SW480 (cell line): Measurements from ENCODE around the gene SS18L1.
"Not testable (repeated sequence)": the region's sequence is repeated elsewhere in the genome, so short reads cannot be mapped to it uniquely, and the experiment has no call there.

Experiments used
- DNase-seq: peaks from one replicate; pipeline ENCODE4 v3.0.0-alpha.2; 2016; ENCODE audit warnings: low spot score

Gene SS18L1

GRCh38 chr20:62137092-62137384 is 6.5 kb upstream of the SS18L1 start:
- no peak for DNase-seq

DNA sequence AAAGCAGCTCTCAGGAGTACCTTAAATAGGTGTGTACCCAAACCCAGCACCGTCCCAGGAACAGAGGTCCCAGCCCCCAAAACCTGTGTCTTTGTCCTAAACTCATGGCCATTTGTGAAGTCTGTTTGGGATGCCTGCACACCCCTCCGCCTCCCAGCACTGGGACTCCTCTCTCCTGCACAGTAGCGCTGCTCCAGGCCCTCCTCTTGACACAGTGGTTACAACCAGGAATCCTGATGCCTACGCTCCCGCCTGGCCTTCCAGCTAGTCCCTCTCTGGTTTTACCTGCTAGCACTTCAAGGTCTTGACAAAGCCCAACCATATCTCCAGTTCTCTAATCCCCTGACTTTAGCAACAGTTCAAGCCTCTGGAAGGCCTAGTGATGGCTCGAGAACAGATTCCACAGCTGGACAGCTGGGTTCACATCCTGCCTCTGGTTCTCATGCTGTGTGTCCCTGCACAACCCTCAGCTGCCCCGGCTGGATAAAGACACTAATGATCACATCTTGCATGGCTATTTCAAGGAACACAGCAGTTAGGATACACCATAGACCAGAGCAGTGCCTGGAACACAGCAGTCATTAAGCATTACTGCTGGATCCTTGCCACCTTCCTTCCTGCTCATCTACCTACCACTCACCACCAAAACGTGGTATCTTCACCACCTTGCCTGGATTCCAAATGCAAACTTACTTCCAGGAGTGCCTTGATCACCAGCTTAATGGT is 5.9 kb upstream of the SS18L1 start:
- DNase-seq: no peak

- DNase-seq: no peak
Measured at GRCh38 chr20:62138204-62138543, 5.4 kb upstream of the SS18L1 start.

GRCh38 chr20:62138912-62139311 is 4.7 kb upstream of the SS18L1 start:
- no peak for DNase-seq

- DNase-seq: no peak
Measured at GRCh38 chr20:62139636-62140035, 3.9 kb upstream of the SS18L1 start.

DNA sequence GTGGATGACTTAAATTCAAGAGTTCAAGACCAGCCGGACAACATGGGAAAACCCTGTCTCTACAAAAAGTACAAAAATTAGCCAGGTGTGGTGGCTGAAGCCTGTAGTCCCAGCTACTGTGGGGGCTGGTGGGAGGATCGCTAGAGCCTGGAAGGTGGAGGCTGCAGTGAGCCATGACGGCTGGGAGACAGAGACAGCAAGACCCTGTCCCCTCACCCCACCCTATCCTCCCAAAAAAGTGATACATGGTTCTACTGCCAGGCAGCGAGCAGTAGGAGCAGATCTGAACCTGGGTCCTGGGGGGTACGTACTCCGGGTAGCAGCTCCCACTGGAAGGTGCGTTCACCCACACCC is 2.5 kb upstream of the SS18L1 start:
- no peak for DNase-seq

- no peak for DNase-seq
Measured at GRCh38 chr20:62141397-62142251, 1.9 kb upstream of the SS18L1 start.

DNA sequence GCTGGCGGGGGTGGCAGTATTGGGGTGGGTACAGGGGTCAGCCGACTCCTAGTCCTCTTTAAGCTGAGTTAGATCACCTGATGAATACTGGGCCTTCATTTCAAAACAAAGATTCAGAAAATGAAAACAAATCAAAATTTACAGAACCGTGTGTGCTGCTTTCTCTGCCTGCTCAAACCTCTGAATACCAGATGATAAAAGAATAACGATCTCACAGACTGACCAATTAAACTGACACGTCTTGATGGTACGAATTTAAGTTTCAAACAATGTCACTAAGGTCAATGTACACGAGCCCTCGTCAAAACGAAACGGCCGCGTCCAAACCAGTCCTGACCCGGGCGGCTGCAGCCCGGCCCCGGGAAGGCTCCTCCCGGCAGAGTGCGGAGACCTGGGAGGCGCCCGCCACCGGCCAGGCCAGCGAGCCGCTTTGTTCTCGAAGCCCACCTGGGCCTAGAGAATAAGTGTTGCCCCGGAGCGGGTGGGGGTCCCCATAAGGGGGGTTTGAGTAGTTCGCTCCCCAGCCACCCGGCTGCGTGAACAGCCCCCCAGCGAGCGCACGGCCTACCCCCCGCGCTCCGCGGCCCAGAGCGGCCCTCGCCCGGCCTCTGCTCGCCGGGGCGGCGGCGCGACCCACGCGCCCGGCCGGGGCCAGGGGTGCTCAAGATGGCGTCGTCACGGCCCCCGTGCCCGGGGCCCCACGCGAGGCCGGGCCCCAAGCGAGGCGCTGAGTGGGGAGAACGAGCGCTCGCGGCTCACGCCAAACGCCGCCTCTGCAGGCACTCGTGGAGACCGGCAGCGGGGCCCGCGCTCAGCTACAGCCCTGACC is 1.1 kb upstream of the SS18L1 start:
- no peak for DNase-seq

DNA sequence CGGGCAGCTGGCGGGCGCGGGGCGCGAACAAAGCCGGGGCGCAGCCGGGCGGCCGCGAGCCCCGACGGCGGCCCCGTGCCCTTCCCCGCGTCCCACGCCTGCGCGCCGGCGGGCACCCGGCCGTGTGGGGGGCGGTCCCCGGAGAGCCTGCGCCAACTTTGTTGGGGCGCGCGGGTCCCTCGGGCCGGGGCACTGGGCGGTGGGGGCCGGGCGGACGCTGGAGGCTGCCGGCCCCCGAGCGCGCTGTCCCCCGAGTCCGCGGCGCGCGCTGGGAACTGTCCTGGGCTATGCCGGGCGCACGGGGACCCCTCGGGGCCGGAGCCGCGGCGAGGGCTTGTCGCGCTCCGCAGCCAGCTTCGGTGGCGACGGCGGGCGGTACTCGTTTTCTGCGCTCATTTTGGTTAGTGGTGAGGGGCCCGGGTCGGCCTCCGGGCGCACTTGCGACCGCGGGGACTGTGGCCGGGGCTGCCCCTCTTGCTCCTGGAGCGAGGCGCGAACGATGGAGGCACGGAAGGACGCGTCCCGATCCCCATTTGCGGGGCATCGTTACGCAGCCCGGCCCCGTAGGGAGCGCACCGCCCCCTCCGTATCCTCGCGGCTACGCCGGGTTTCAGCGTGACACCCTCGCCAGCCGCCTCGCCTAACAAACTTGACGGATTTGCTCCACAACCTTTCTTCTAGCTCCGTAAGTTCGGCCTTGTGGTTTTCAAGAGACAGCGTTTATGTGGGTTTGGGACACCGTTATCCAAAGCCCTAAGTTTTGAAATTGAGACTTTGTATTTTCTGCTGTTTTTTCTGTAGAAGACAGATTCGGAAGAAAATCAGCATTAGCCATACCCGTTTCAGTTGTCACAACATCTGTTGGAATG is 622 bp downstream of the SS18L1 start:
- DNase-seq: peak; percentile 71

DNA sequence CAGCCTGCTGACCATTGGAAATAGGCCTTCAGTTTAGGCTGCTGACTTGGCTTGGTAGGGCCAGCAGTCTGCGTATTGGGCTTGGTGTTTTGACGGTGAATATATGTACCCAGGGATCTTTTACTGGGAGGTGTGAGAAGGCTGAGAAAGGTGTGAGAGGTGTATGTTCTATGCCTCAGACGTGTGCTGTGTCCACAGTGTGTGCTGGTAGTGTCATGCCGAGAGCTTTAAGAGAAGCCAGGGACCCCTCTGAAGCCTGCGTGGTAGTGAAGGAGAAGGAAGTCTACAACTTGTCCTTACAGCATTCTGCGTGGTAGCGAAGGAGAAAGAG is 2.1 kb downstream of the SS18L1 start:
- no peak for DNase-seq

DNA sequence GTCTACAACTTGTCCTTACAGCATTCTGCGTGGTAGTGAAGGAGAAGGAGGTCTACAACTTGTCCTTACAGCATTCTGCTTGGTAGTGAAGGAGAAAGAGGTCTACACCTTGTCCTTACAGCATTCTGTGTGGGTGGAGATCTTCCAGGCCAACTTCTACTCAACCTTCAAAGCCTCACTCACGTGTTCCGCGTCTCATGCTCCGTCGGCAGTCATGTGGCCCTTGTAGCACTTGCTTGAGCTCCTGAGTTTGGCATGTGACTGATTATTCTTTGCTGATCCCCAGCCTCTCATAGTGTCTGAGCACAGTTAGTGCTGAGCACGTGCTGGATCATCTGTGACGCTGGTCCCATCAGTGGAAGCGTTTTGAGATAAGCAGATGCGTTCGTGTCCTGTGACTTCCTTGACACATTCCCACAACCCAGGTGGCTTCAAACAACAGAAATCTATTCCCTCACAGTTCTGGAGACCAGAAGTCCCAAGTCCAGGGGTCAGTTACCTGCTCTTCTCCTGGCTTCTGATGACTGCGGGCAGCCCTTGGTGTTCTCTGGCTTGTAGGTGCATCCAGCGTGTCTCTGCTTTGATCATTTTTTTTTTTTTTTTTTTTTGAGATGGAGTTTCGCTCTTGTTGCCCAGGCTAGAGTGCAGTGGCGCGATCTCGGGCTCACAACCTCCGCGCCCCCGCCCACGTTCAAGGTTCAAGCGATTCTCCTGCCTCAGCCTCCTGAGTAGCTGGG is 2.6 kb downstream of the SS18L1 start:
- no peak for DNase-seq

DNA sequence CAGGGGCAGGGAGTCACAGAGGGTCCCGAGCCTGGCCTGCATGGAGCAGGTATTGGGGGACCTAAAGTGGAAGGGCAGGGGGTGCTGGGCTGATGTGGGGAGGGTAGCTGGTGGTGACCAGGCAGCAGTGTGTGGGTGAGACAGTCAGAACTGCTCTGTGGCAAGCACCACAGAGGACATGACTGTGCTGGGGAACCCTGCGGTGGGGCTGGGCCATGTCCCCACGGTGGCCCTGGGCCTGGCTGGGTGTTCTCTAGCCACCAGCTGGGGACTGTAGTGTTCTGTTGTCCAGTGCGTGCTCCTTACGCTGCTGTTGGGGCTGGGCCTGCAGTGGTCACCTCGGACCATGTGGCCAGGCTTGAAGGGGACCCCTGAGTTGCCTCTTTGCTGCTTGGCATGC is 3.6 kb downstream of the SS18L1 start:
- DNase-seq: no peak

DNA sequence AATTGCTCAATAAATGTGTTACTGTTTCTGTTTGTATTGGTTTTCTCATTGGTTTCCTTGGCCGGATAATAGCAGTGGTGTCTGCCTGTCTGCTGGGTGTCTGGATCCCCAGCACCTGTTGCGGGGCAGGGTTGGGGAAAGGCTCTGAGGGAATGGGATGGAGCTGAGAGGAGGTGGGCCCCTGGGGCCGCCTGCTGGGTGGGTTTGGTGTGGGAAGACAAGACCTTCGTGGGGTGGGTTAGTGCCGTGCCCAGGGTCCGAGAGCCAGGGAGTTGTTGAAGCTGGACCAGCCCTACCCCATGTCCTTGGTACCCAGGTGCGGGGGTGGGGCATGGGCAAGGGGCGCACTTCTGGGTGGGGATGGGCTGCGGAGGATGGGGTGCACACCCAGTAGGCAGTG is 4.0 kb downstream of the SS18L1 start:
- DNase-seq: no peak

- not testable (repeated sequence) for DNase-seq
Measured at GRCh38 chr20:62148383-62148782, 4.8 kb downstream of the SS18L1 start.

GRCh38 chr20:62148908-62149314 is 5.3 kb downstream of the SS18L1 start:
- no peak for DNase-seq

GRCh38 chr20:62149532-62150309 is 6.2 kb downstream of the SS18L1 start:
- DNase-seq: peak; percentile 48

DNA sequence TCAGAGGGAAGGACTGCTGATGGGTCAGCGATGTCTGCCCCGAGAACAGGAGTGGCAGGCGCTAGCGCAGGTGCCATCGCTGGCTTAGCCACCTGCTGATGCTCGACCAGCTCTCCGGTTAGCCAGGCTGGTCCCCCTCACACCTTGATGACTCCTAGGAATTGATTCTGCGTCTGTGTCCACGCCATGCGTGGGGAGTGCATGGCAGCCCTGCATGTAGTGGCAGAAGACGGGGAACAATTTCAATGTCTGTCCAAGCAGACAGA is 6.7 kb downstream of the SS18L1 start:
- no peak for DNase-seq

DNA sequence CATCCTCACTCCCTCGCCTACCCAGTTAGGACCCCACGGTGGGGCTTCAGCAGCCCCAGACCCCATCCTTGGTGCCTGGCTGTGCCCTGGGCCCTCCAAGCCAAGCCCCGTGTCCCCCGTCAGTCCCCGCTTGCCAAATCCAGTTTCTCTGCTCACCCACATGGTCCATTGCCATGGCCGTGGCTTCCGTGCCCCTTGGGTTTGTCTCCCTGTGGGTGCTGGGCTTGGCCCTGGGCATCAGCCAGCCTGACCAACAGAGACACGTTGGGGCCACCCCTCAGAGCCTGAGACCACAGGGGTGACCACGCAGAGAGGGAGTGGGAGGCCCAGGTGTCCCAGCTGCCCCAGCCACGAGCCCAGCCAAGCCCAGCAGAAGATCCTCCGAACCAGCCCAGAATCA is 7.7 kb downstream of the SS18L1 start:
- no peak for DNase-seq

- no peak for DNase-seq
Measured at GRCh38 chr20:62151835-62152364, 8.3 kb downstream of the SS18L1 start.

GRCh38 chr20:62155428-62156253 is 12.1 kb downstream of the SS18L1 start:
- DNase-seq: no peak
